GM19455 (cell line): Measurements from ENCODE around the gene MYL3.

ENCODE experiments used
- ATAC-seq: cut with Tn5 transposase; IDR thresholded peaks from one replicate; pipeline ENCODE4 v1.9.1; 2021; ENCODE audit not compliant: unreplicated experiment

The MYL3 gene

DNA sequence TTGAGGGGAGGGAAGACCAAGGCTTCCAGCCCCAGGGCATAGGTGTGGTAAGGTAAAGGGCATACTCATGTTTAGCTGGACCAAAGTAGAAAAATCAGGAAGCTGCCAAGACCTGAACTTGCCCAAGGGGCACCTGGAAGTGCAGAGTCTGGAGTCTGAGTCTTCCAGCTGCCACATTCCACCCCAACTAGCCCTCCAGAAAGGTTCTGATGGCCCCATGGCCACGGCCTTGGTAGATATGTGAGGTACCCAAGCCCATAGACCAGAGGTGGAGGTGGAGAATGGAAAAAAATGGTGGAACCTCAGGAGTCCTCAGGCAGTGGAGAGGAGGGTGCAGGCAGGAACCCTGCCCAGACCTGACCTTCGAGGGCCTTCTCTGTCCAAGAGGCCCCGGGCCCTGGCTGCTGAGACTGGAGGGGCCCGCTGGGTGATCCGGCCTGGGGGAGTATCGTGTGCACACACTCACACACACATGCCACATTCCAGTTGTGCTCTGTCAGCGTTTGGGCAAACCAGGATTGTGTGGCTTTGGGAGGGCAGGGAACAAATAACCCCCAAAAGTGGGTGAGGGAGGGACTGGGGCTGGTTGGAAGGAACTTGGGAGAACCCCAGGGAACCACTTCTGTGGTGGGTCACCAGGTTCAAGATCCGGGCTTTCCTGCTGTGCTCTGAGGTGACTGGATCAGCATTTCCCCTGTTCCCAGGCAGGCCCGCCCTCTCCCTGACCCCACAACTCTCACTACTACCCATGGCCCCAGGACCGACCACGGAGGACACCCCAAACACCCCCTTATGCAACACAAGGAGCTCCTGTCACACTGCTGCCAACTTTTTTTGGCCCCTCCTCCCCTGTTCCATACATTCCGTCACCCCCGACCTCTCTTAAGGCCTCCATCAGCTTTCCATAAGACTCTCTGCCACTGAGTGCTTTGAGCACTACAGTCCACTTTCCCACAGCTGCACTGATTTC lies 11.6 kb downstream of the MYL3 start:
- no peak for ATAC-seq

DNA sequence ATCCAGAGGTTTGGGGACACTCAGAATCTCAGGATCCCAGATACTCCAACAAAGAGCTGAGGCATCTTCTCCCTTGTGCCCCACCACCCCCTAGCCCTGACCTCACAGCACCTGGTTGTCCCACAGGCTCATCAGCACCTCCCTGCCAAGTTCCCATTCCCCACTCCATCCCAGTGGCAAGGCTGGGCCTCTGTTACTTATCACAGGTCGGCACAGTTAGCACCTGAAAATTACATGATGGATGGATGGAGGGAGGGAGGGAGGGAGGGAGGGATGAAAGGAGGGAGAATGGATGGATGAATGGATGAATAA lies 12.8 kb downstream of the MYL3 start:
- ATAC-seq, result no peak

DNA sequence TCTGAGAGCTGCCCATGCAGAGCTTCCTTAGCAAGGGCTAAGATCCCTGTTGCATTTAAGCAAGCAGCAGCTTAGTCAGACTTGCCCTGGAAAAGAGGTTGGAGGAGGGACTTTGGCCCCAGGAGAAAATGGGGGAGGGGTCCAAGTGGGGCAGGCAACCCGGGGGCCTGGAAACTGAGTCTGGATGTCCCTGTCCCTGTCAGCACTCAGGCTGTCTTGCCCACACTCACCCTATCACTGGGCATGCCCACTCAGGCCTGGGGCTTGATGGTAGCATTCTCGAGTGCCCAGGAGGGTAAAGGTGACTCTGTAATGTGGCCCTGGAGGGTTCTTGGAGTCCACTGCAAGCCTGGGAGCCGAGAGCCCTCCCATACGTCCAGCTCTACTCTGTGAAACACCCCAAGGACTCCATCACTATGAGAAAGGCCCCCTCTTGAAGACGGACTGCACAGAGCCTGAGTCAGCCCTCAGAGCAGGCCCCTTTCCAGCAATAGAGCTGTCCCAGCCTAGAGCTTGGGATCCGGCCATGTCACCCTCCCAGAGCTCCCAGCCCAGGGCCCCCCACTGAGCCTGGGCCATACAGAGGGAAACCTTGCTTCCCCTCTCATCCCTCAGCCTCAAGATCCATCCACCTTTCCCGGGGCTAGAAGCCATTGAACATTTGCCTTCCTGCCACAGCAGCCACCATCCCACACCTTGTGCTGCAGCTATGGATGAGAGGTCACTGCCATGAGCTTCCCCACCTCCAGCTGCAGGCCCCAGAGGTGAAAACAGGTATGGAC lies 13.4 kb downstream of the MYL3 start:
- no peak for ATAC-seq

DNA sequence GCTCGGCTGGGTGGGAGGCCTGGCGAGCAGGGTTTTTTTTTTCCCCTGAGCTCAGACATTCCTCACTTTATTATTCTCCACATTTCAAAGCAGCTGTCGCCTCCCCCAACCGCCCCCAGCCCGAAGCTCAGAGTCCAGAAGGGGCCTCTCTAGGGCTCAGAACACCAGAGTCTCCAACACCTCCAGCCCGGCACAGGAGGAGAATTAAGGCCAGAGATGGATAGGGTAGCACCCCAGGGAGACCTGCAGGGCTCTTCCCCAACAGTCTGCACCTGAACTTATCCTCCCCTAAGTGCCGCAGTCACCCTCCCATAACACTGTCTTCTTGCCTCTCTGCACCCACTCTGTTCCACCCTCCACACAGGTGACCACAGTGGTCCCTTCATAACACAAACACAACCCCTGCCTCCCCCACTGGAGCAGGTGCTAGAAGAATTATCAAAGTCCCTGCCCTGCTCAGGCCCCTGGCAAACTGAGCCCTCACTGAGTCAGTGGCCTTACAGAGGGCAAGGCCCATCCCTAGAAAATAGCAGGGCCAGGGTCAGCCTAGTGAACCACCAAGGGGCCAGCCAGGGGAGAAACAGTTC lies 14.1 kb downstream of the MYL3 start:
- ATAC-seq, result no peak

DNA sequence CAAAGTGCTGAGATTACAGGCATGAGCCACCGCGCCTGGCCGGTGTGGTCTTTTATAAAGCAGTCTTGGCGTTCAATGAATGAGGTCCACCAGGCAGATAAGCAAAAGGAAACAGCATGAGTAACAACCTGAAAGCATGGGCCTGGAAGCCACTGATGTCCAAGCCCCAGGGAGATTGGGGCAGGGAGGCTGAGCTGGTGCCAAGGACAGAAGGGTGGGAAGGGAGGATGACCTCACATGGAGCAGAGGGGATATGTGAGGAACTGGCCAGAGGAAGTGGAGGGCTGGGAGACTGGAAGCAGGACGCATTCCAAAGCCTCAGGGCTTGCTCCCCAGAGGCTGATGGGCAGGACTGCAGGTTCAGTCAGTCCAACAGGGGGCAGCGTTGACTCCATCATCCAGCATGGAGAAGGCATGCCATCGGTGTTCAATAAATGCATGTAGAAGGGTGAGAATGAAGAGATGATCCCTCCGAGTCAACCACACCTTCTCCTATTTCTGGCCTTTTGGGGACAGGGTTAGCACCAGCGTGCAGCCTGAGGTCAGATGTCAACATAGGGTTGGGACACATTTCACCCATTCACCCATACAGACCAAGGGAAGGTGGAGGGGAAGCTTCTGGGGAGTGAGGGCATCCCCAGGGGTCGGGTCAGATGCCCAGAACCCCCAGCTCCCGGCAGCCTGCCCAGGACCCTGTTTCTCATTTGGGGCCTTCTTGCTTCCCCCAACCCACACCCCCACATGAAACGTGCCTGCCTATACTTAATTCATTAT lies 14.8 kb downstream of the MYL3 start:
- no peak for ATAC-seq

DNA sequence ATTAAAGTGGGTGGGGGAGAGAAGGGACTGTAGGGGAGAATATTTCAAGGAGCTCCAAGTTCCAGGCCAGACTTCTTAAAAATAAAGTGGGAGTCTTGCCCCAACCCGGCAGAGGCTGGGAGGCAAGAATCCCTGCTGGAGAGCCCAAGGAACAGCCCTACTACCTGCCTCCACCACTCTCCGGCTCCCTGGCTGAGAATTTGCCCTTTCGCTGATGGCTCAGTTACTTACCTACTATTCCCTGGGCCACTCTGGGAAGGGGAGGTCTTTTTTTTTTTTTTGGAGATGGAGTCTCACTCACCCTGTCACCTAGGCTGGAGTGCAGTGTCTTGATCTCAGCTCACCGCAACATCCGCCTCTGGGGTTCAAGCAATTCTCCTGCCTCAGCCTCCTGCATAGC lies 15.5 kb downstream of the MYL3 start:
- ATAC-seq, result no peak

DNA sequence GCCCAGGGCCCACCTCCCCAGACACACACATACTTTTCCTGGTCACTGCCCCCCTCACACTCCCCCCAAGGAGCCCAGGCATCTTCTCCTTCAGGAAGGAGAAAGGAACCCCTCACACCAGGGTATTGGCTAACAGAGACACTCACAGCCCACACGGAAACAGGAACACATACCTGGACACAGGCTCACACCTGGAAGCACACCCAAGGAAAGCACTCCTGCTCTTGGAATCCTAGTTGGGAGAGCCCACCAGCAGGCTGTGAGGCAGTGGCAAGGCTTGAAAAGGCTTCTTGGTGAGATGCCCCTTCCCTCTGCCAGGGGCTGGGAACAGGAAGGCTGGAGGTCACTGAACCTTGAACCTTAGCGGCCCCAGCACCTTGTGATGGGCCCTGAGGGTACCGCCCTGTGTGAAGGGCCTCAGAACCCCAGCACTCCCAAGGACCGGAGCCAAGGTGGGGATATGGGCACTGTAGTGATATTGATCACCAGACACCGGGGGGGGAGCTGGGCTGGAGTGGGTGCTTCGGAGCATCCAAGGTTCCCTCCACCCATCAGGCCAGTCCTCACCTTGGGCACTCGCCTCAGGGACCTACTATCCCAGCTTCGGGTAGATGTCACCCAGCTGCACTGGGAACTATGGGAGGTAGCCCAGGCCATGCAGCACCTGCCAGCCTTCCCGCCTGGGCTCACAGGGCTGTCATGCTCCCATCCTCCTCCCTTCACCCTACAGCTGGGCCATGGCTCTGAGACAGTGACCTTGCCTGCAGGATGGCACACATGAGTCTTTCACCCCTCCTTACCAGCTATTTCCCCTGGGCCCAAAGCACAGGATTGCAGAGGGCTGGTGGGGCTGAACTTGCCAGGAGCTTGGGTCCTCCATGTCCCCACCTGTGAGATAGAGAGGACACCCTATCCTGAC lies 16.4 kb downstream of the MYL3 start:
- ATAC-seq, result no peak

DNA sequence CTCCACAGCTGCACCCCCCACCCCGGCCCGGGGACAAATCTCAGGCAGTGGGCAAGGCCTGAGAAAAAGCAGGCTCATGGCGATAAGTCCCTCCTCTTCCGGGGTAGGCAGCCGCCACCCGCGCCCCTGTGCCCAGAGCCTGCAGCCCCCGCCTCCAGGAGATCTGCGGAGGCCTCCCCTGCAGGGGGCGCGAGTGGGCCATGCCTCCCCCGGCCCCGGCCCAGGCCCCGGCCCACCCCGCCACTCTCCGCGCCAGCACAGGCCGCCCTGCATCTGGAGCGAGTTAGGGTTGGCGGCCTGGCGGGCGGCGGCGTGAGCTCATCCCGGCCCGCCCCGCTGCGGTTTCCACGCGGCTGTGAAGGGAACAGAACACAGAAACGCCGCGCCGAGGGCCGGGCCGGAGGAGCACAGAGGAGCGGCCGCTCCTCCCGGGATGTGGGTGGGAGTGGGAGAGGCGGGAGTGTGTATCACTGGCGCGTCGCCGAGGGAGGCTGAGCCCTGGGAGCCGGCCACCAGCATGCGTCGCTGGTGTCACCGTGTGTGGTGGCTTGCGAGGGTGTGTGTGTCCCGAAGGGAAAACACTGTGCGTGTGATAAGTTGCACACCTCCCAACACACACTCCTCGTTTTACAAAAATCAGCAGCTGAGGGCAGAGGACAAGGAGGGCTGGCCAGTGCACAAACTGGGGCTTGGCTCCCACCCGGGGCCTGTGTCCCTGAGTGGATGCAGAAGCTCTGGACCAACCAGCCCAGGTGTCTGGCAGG lies 17.2 kb downstream of the MYL3 start:
- ATAC-seq, result peak; percentile 70

DNA sequence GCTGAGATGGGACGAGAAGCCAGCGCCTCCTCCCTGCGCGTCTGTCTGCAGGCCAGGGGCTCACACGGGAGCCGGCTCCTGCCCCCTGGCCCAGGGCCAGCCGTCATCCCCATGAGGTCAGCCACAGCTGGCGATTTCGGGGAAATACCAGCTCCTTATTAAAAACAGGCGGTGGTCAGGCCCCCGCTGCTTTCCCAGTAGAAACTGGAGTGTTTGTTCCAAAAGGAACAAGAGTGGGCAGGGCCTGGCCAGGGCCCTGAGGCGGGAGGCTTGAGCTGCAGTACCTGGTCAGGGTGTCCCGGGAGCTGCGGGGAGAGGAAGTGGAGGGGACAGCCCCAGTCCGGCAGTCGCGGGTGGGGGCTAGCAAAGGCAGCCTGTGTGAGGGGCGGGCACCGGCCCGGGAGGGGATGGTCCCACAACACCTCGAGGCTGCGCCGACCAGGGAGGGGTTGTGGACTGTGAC lies 17.8 kb downstream of the MYL3 start:
- ATAC-seq, result peak; percentile 51

DNA sequence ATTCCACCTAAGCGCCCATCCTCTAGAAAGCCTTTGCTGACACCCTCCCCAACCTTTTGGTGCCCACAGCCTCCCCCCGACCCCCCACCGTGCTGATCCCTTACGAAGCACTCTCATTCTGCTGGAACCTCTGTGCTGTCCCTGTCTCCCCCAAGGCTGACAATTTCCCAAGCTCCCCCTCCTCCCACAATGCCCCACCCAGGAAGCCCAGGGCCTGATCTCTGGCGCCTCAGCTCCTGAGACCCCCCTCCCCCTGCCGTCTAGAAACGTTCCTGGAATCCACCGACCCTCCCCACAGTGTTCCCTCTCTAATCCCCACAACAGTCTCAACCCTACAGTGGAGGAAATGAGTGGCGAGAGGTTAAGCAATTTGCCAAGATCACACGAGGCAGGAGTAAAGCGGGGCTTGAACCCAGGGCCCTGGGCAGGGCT lies 18.3 kb downstream of the MYL3 start:
- ATAC-seq, result no peak

DNA sequence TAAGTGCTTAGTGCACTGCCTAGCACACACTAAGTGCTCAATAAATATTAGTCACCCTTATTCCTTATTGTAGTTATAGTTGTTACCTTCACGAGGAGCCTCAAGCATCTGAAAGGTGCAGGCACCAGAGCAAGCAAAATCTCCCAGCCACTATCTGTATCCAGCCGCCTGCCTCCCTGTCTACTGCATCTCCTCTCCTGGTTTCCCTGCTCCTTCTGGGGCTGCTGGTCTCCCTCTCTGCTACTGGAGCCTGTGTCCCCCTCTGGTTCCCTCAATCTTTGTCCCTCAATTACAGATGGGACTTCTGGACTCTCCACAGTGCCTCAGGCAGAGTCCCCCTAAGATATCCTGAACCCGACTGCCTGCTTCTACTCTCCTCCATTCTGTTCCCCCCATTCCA lies 18.8 kb downstream of the MYL3 start:
- no peak for ATAC-seq

DNA sequence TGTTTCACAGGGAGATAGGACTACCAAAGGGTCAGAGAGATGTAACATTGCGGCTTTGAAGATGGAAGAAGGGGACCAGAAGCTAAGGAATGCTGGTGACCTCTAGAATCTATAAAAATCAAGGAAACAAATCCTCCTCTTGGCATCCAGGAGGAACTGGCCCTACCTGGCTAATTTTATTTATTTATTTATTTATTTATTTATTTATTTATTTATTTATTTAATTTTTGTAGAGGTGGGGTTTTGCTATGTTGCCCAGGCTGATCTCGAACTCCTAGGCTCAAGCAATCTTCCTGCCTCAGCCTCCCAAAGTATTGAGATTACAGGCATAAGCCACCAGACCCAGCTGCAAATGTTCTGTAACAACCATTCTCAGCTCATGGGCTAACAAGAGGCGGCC lies 19.7 kb downstream of the MYL3 start:
- no peak for ATAC-seq

DNA sequence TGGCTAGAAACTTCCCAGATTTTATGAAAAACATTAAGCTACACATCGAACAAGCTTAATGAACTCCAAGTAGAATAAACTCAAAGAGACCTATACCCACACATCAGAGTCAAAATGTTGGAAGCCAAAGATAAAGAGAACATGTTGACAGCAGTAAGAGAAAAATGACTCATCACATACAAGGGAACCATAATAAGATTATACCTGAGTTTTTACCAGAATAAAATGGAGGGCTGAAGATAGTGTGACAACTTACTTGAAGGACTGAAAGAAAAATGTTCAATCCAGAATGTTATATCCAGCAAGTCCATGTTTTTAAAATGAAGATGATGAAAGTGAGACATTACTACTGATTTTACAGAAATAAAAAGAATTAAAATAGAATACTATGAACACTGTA lies 22.8 kb downstream of the MYL3 start:
- ATAC-seq, result no peak

DNA sequence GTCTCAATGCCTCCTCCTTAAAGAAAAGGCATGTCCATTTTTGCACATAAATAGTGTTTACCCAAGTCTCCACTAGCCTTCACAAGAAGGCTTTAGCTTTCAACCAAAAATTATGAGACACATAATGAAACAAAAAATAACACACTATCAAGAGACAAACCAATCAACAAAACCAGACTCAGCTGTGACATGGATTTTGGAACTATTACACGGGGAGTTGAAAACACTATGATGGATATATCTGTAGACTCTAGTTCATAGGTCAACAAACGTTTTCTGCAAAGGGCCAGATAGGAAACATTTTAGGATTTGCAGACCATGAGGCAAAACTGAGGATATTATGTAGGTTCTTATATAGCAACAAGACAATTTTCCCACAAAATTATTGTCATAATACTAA lies 24.9 kb downstream of the MYL3 start:
- ATAC-seq, result no peak

DNA sequence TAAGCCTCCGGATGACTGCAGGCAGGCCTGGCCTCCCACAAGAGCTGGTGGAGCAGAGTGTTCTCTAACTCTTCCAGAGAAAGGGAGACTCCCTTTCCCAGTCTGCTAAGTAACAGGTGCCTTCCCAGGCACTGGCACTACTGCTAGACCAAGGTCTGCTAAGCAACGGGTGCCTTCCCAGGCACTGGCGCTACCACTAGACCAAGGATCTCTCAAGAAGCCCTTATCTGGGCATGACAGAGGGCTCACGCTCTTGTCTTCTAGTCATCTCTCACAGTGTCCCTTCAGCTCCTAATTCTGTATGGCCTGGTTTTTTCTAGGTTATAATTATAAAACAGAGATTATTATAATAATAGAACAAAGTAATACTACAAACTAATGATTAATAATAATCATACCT lies 27.8 kb downstream of the MYL3 start:
- ATAC-seq, result no peak

DNA sequence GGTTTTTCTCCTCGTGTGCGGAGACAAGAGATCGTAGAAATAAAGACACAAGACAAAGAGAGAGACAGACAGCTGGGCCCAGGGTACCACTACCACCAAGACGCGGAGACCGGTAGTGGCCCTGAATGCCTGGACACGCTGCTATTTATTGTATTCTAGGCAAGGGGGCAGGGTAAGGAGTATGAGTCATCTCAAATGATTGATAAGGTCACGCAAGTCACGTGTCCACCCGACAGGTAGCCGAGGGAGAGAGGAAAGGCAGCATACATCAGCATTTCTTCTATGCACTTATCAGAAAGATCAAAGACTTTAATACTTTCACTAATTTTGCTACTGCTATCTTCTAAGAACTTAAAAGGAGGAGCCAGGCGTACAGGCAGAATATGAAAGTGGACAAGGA lies 28.2 kb downstream of the MYL3 start:
- ATAC-seq, result no peak

DNA sequence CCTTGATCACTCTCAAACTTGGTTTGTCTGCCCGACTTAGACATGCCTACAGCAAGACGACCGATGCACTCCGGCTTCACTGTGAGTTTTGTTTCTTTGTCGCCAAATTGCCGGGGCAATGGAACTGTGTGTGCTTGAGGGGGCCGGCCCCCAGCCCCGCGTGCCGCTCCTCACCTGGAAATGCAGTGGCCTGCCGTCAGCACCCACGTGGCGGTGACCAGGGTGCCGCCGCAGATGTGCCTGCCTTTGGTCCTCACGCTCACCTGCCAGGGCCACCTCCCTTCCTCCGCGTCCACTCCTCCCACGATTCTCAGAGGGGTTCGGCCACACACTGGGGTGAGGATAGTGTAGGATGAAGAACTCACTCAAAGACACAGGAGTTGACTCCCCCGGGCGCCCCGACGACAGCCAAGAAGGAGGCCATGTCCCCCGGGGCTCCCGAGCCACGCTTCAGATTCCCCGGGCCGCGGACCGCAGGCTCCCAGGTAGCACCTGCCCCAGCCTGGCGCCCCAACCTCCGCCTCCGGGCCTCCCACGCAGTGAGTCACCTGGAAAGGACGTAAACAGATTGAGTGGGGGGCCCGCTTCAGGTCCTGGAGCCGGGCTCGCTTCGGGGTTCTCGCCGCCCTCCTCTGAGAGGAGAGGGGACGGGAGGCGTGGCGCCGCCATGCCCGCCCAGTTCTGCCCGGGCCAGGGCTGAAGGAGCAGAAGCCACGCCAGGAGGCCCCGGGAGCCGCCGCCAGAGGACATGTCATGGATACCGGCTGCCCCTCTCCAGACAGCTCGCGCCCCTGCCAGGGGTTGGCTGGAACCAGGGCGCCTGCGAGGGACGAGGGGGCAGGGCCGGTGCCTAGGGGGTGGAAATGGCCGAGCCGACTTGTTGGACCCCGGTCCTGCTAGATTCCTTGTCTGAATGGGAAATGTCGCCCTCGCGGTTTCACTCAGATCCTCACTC lies 29.6 kb downstream of the MYL3 start:
- ATAC-seq, result no peak

DNA sequence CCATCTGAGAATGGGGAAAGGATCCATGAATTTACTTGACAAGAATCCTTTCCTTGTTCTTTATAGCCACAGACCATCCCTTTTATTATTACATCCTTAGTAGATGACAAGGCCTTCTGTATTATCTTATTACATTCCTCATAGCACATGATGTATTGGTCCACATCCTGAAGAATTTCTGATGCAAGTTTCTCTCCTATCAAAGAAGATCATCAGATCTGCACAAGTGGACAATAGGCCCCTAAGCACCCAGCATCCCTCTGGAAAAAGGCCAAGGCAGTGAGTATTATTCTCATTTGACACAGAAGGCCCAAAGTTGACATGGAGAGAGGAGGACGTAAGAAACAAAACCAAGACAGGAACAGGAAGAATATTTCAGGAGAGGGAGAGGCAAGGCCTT lies 31.4 kb downstream of the MYL3 start:
- ATAC-seq, result no peak
